NCI-H526 (cell line): Measurements from ENCODE around the gene PGBD5.
A peak's percentile ranks its signal among the peaks of the same experiment; 100 is the strongest.
"Not testable (repeated sequence)": the region's sequence is repeated elsewhere in the genome, so short reads cannot be mapped to it uniquely, and the experiment has no call there.

Experiments
- DNase-seq, 2 experiments: peaks; one replicate each; lab custom pipeline; 2025; lab: John Stamatoyannopoulos, UW

Gene PGBD5, protein sequence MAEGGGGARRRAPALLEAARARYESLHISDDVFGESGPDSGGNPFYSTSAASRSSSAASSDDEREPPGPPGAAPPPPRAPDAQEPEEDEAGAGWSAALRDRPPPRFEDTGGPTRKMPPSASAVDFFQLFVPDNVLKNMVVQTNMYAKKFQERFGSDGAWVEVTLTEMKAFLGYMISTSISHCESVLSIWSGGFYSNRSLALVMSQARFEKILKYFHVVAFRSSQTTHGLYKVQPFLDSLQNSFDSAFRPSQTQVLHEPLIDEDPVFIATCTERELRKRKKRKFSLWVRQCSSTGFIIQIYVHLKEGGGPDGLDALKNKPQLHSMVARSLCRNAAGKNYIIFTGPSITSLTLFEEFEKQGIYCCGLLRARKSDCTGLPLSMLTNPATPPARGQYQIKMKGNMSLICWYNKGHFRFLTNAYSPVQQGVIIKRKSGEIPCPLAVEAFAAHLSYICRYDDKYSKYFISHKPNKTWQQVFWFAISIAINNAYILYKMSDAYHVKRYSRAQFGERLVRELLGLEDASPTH

DNA sequence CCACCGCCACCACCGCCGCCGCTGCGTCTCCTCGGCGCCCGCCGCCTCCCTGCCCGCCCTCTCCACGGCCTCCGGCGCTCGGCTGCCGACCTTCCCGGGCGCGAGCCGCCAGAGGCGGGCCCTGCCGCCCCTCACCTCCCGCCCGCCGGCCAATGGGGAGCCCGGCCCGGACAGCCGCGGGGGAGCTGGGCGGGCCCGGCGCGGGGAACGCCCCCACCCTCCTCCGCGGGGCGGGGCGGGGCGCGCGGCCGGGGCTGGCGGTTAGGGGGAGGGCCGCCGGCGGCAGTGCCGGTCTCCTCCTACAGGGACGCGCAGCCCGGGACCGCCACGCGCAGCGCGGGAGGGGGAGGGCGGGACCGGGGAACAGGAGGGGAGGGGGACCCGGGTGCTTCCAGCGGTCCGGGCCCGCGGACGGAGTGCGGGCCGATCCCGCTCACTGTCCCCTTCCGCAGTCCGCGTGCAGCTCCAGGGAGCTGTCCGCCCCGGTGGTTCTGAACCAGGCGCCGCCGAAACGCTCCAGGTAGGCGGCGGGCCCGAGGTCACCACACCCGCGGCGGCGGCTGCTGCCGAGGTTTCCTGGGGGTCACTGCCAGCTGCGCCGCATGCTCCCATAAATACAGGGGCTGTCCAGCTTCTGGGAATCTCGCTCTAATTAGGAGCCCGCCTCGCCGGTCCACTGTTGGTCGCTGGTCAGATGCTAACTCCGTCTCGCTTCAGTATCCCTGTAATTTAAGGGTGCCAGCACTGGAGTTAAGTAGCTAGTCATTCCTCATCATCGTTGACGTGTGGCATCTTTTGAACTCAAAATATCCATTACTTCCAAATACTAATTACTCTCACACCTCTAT lies at the start of gene PGBD5:
PGBD5 (minus strand) TSS at position 87 of the 848 bp plus-strand sequence. CDS start 404 bp downstream, outside the sequence.
- peak in 1 of 2 experiments; percentile 87 for DNase-seq

DNA sequence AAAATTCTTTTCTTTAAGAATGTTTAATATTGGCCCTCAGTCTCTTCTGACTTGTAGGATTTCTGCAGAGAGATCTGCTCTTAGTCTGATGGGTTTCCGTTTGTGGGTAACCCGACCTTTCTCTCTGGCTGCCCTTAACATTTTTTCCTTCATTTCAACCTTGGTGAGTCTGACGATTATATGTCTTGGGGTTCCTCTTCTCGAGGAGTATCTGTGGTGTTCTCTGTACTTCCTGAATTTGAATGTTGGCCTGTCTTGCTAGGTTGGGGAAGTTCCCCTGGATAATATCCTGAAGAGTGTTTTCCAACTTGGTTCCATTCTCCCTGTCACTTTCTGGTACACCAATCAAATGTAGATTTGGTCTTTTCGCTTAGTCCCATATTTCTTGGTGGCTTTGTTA lies 48.8 kb upstream of the PGBD5 start:
- DNase-seq: not testable (repeated sequence)

DNA sequence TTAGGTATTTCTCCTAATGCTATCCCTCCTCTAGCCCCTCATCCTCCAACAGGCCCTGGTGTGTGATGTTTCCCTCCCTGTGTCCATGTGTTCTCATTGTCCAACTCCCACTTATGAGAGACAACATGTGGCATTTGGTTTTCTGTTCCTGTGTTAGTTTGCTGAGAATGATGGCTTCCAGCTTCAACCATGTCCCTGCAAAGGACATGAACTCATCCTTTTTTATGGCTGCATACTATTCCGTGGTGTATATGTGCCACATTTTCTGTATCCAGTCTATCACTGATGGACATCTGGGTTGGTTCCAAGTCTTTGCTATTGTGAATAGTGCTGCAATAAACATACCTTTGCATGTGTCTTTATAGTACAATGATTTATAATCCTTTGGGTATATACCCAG lies 44.6 kb upstream of the PGBD5 start:
- not testable (repeated sequence) for DNase-seq

DNA sequence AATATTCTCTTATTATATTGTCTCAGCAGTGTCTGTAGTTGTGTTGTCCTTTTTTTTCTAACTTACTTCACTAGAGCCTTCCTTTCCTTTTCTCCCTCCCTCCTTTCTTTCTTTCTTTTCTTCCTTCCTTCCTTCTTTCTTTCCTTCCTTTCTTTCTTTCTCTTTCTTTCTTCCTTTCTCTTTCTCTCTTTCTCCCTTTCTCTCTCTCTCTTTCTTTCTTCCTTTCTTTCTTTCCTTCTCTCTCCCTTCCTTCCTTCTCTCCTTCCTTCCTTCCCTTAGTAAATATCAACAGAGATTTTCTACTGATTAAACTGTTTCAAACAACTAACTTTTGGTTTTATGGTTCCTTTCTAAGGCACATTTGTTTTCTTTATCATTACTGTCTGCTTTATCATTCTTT lies 43.1 kb upstream of the PGBD5 start:
- DNase-seq: no peak

DNA sequence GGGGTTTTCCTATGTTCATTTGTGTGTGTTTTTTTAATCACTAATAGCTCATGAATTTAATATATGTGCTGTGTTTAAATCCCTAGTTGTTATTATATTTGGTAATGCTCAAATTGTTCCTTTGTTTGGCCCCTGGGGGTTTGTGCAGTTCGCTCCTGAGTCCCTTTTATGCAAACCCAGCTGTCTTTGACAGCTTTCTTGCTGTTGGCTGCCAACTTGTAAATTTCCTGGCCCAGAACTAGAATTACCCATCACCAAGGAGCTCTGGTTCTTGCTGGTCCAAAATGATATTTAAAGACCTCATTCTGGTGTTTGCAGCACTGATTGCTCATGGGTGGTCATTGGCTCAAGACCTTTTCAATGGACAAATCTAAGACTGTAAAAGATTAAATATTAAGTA lies 39.6 kb upstream of the PGBD5 start:
- DNase-seq: peak in 1 of 2 experiments; percentile 0

DNA sequence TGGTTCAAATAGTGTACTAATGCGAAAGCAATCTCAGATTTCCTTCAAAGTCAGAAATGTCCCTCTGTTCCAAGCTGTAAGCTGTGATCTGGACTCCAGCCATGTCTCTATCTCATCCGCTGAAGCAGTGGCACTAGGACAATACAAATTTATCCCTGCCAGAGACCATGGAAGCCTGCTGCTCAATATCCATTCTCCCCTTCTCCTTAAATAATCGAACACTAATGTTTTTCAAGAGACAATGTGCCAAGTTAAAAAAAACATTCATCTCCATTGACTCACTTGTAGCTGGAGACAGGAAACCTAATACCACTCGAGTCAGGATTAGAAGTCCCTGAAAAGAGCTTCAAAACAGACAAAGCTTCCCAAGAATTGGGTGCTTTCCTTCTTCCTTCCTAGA lies 38.5 kb upstream of the PGBD5 start:
- DNase-seq: no peak

DNA sequence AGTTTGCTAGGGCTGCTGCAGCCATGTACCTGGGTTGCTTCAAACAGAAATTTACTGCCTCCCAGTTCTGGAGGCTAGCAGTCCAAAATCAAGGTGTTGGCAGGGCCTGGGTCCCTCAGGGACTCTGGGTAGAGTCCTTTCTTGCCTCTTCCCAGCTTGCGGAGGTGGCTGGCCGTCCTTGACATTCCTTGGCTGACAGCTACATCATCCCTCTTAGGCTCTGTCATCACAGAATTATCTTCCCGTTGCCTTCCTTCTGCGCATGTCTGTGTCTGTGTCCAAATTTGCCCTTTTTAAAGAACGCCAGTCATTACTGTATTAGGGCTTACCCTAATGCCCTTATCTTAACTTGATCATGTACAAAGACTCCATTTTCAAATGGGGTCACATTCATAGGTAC lies 37.6 kb upstream of the PGBD5 start:
- DNase-seq: no peak

DNA sequence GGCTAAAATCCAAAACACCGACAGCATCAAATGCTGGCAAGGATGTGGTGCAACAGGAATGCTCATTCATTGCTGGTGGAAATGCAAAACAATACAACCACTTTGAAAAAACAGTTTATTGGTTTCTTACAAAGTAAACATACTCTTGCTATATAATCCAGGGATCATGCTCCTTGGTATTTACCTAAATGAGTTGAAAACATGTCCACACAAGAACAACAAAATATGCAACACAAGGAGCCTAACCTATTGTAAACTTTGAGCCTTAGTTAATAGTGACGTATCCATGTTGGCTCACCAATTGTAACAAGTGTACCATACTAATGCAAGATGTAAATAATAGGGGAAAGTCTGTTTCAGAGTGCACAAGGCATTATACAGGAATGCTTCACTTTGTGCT lies 37.2 kb upstream of the PGBD5 start:
- no peak for DNase-seq

DNA sequence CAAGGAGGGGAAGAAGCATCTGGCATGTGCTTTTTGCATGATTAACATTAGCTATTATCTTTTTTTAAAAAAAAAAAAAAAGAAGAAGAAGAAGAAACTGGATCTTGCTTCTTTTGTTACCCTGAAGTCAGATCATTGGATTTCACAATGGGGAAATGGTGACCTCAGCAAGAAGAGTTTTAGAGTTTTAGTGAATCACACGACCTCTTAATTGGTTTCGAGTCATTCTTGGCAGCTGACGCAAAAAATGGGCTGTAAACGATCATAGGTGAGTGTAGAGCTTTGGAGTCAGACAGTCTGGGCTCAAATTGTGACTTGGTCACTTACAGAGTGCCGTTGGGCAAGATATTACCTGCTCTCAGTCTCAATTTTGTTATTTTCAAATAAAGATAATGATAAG lies 33.3 kb upstream of the PGBD5 start:
- DNase-seq: no peak

DNA sequence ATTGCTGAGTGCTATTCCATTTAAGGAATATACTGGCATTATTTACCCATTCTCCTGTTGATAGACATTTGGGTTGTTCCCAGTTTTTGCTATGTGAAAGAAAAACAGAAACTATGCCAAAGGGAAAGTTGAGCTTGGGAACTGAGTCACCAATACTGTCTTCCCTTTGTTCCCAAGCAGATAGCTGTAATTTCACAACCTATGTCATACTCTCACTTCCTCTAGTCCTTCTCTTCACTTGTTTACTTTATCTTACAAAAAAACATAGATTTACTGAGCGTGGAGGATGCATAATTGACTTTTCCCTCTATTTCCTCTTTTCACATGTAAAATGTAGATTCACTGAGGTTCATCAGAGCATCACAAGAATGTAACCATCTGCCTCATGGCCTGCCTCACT lies 32.4 kb upstream of the PGBD5 start:
- no peak for DNase-seq

DNA sequence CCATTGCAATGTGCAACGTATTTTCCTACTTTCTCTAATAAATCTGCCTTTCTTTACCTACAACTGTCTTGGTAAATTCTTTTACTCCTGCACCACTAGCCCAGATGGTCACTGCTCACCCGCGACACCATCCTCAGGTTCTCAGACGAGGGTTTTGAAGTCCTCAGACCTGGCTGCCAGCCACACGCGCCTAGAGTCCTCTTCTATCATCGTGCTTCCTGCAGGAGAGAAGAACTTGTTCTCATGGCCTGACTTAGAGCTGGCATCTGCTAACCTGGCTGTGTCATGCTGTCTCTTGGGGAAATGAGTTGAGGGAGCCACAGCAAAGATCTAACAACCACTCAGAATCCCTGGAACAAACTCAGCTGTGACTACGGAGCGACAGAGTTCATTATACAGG lies 30.3 kb upstream of the PGBD5 start:
- DNase-seq: no peak

DNA sequence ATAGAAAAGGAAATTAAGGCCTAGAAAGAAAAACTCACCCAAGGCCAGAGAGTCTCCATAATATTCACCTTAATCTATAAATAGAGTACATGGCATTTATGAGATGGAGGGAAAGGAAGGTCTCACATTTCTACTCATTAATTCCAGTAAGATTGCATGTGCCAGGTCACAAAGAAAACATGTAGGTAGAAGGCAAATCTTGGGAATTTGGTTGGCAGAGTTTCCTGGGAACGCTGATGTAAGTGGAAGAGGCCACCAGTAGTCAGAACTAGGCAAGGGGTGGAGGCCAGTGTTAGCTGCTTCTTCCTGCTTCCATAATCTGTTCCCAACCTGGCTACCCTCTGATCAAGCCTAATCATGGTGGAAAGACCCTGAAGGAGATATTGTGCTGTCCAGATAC lies 29.2 kb upstream of the PGBD5 start:
- DNase-seq: no peak

DNA sequence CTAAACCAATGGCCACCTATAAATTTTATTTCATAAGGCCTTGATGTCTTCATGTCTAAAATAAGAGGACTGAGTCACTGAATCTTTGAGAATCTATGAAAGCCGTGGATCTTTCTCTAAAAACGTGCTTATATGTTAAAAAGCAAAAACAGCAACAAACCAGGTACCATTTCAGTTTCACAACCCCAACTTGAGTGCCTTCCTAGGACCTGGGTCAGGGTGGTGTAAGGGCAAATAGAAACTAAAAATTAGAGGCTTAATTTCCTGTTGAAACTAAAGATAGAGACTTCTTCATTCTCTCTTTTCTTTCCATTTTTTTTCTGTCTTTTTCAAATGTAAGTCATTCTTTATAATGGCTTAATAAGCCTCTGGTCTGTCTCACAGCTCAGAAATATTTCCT lies 27.2 kb upstream of the PGBD5 start:
- no peak for DNase-seq

DNA sequence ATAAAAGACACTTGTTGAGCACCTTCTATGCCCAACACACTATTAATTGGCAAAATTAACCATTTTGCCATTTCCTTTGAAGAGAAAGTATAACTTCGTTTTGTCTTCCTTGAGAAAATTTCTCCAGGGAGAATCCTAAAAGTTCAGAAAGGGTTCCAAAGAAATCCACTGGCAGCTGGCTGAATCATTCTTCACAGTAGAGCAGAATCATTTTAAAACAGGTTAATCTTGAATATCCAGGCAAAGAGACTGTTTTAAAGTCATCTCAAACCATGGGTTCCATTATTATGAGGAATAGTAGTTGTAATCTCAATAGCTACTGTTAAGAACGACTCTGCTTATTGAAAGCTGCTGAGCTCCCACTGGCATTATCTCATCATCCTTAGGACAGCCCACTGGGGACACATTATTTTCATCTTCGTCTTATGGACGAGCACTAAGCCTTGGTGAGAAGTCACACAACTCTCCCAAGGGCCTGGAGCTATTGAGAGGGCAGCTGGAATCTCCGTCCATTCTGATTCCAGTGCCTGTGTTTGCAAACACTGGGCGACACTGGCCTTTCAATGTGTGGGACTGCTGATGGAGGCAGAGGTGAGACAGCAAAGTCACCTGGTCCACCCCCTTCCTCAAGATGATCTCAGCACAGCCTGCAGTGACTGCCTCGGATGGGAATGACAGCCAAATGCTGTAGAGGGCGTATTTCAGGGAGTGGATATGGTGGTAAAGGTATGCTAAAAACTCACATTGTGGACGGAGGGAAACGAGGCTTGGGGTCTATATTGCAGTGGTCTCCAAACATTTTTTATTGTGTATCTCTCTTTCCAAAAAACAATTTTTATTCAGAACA lies 15.3 kb upstream of the PGBD5 start:
- no peak for DNase-seq

DNA sequence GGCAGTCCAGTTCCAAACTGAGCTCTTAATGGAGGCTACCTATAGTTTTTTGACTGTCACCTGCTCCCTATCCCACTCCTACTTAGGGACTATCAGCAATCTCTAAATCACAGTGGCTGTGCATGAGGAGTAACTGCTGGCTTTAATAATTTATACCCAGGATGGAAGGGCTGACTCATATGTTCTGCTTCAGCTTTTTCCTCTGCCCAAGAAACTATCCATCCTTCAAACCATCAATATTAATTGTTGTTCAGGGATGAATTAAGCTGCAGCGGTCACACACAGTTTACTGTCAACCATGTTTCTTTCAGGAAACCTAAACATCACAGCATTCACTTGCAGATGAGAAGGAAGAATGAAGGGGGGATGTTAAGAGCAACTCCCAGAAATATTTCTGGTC lies 9.0 kb upstream of the PGBD5 start:
- no peak for DNase-seq

DNA sequence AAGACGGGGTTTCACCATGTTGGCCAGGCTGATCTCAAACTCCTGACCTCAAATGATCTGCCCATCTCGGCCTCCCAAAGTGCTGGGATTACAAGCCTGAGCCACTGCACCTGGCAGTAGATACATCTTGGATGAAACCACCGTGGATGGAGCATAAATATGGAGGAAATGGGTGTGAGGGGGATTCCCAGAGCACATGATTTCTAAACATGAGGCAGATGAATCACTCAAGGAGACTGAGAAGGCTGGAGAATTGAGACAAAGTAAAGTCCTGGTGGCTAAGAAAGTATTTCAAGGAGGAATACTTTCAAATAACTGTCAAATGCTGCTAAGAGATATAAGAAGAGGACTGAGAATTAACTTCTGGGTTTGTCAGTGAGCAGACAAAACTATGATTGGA lies 5.4 kb upstream of the PGBD5 start:
- DNase-seq: no peak

DNA sequence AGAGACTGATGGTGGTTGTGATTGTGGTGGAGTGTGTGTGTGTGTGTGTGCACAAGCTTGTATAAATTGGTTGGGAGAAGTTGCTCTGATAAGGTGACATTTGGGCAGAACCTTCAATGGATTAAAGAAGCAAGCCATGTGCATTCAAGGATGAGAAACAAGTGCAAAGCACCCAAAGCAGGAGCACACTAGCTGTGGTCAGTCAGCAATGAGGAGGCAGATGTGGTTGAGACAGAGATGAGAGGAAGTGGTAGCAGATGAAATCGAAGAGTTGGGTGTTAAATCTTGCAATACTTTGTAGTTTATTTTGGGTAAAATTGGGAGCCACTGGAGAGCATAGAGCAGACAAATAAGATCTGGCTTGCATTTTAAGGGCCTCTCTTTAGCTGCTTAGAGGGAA lies 4.4 kb upstream of the PGBD5 start:
- no peak for DNase-seq

DNA sequence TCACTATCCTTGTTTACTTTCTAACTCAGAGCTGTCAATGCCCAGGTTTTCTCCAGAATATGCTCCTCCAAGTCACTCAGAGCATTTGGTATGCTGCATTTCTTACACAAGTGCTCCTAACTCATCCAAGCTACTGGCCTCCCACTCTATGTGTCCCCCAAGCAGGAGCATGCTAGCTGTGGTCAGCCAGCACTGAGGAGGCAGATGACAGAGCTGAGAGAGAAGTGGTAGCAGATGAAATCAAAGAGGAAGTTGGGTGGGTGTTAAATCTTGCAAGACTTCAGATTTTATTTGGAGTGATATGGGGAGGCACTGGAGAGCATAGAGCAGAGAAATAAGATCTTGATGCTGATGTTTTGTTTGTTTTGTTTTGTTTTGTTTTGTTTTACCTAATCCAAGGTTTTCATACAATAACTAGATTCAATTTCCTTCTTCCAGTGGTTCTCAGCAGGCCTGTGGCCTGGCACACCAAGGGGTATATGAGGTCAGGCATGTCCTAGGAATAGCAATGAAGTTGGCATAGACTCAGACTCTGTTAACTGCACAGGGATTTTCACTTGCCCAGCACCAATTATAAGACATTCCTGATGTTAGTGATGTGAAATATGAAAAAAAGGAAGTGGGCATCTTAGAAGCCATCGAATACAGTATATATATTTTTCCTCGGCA lies 3.1 kb upstream of the PGBD5 start:
- DNase-seq: no peak

DNA sequence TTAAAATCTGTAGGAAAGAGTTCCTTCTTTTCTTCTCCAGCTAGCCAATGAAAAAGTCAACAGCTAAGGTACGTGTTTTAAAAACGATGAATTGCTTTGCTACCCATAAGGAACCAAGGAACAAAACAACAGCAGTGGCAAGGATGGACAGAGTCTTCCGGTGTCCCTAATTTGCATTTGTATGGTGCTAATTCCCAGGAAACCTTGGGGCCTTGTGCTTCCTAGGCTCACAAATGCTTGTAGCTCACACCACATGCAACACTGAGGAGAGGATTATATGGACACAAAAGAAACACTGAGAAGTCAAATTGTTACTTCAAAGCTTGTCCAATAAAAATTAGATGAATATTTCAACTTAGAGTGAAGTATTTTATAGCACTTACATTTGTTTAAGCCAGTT lies 1.8 kb upstream of the PGBD5 start:
- DNase-seq: peak; percentile 10 to 45

DNA sequence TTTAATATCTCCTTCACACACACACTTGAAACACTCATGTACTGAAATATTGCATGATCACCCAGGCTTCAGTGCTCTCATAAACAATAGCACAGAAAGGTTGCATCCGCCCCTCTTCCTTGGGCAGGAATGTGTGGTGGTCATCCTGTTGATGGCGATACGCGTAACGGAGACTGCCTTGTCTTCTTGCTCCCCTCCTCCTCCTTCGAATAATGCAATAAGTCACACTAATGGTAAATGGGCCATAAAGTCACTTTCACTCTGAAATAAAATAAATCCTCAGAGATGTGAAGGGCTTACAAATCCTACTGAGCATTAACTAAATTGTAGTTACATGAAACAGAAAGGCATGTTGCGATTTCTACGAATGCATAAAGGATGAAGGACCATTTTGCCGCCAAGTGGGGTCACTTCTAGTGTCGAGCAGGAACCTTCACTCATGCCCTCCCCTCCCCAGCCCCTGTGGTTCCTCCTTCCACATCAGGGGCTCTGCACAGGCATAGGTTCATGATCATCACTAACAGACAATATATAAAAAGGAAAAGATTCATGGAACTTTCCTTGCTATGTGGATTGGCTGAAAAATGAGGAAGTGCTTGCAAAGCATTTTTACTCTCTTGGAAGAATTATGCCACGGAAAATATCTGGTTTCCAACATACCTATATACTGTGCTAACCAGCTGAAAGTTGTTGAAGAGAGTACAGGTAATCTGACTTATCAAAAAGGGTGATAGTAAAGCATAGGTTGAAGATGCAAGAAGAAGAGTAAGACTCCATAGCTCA lies 1.2 kb upstream of the PGBD5 start:
- peak in 1 of 2 experiments; percentile 2 for DNase-seq
